Stomach (tissue), 9 donors: Measurements from ENCODE around the gene SPEF1. TPM values are rescaled to one million over a fixed set of nuclear protein-coding genes. Genes with fewer than 3 reads are reported as not detected.

Experiments
- DNase-seq, 2 donors: peaks; one replicate each; pipeline versions ENCODE4 v3.0.0 to v3.0.0-alpha.2; 2013 to 2019
- H3K27ac ChIP-seq, 5 donors: fragments of 200-600 bp in 4 of 5; sonication (generic) in 4 of 5; one replicate each; pipeline ENCODE4 v1.5.1; 2013 to 2019; ENCODE audit warnings: mild to moderate bottlenecking in 1 of 5, moderate library complexity in 1 of 5
- H3K27me3 ChIP-seq, 3 donors: fragments of 200-600 bp; sonication (generic); one replicate each; pipeline ENCODE4 v1.5.1; 2017 to 2019; ENCODE audit warnings: mixed run types in 1 of 3
- H3K36me3 ChIP-seq, 4 donors: fragments of 200-600 bp; sonication (generic); 1 replicate in 3 of 4; 2 replicates in 1 of 4; pipeline ENCODE4 v1.5.1; 2016 to 2019
- H3K4me1 ChIP-seq, 4 donors: fragments of 200-600 bp; sonication (generic); one replicate each; pipeline ENCODE4 v1.5.1; 2016 to 2019
- H3K4me3 ChIP-seq, 4 donors: fragments of 200-600 bp; sonication (generic) in 3 of 4; one replicate each; pipeline ENCODE4 v1.5.1; 2016 to 2019; ENCODE audit warnings: mild to moderate bottlenecking in 1 of 4
- H3K9me3 ChIP-seq, 4 donors: fragments of 200-600 bp; sonication (generic); one replicate each; pipeline ENCODE4 v1.5.1; 2016 to 2019
- CTCF ChIP-seq, 7 experiments: fragments of 450-650 bp in 4 of 7; fragments of 200-600 bp in 3 of 7; sonication (generic) in 3 of 7; IDR thresholded peaks; one replicate each; pipeline ENCODE4 v1.5.1; 2016 to 2019; ENCODE audit warnings: antibody characterized with exemption in 7 of 7, control low read depth in 2 of 7, mild to moderate bottlenecking in 1 of 7
- EP300 ChIP-seq: sonication (generic); formaldehyde crosslinking; IDR thresholded peaks from one replicate; pipeline ENCODE4 v1.6.1; 2017; ENCODE audit warnings: antibody characterized with exemption
- POLR2A ChIP-seq, 4 donors: fragments of 450-650 bp; IDR thresholded peaks; one replicate each; pipeline ENCODE4 v1.6.1; 2016; ENCODE audit warnings: antibody characterized with exemption in 4 of 4, control low read depth in 2 of 4, mild to moderate bottlenecking in 1 of 4, moderate library complexity in 1 of 4
- POLR2AphosphoS5 ChIP-seq, 3 donors: sonication (generic); formaldehyde crosslinking; IDR thresholded peaks; one replicate each; pipeline ENCODE4 v1.6.1; 2016; ENCODE audit warnings: antibody characterized with exemption in 3 of 3
- WGBS, 5 donors: extraction: QIAGEN DNeasy Blood & Tissue Kit in 3 of 5; methylation state at CpG; one replicate each; pipeline versions ENCODE4 v1.1.5 to v1.1.7; 2013 to 2018; 5-methylcytosine and 5-hydroxymethylcytosine counted together
- intact Hi-C: fragments of 100-400 bp; cut with DNase I; formaldehyde crosslinking; loops from one replicate; pipeline ENCODE4 v1.15.1; 2023; ENCODE audit warnings: low total_unique reads
- polyA plus RNA-seq, 3 donors: library from polyadenylated mRNA; stranded (reverse); fragments of 200-250 nt; gene quantifications; one replicate each; pipeline ENCODE4 v1.2.3, GENCODE V29; 2013
- total RNA-seq, 5 donors: library from RNA; depleted of rRNA; stranded (reverse); fragments of >200 nt; gene quantifications; one replicate each; pipeline versions ENCODE4 v1.1.0 to v1.2.3, GENCODE V29; 2014 to 2016
- donor health status: healthy with polysubstance abuse.
- donor health status: Bipolar disorder and iron deficiency.
- donor health status: healthy.

Gene SPEF1
- total and polyA plus RNA-seq, 8 donors = 0.18 to 0.19 TPM; not detected in 6

GRCh38 chr20:3767427-3768341 lies 13.6 kb downstream of the SPEF1 start, which contains the start of gene ADISSP:
Gene ADISSP (minus strand): TSS chr20:3767753. CDS start chr20:3760100, 7,653 bp downstream.
- H3K4me3 ChIP-seq = peak within 1 kb of the TSS; percentile 73 to 88 (median 80)
- 0 to 1% (median 0%) methylated on average over 29 to 80 of the region's 80 CpGs for WGBS, 5 donors
- H3K9me3 ChIP-seq = no peaks in the 10 kb centered on the region
- TF ChIP-seq EP300 (no peak), POLR2A (IDR thresholded peaks at IDR 0.05) (peak in 1 of 4 donors; percentile 22), CTCF (IDR thresholded peaks at IDR 0.05) (no peak), POLR2AphosphoS5 (IDR thresholded peaks at IDR 0.05) (peak; percentile 72 to 91 (median 72))
- peaks cover 26 to 58% (median 50%) of the 10 kb centered on the region in 4 donors for H3K4me1 ChIP-seq
- H3K27ac ChIP-seq = peak within 1 kb of the TSS; percentile 87 to 95 (median 93)
- H3K27me3 ChIP-seq = no peaks in the 10 kb centered on the region
- peak; percentile 99 to 100 for DNase-seq
- no peaks in the 10 kb centered on the region for H3K36me3 ChIP-seq
- intact Hi-C loops = loop anchor here (10.0 kb wide), 1 partner anchor 93 kb away; no protein-coding TSS in a partner anchor

DNA sequence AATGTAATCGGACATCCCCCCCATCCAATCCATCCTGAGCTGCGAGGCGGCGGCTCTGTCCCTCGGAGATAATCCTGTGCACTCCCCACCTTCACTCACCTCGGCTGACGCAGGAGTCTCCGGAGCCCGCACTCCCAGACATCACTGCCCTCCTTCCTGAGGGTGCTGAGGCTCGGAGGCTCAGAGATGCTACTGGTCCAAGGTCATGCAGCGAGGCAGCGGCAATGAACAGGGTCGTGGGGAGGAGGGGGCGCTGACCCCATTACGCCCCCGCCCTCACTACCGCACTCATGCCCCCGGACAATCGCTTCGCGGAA lies 14.2 kb downstream of the SPEF1 start:
- H3K4me3 ChIP-seq = peak overlapping the region; percentile 73 to 88 (median 80)

GRCh38 chr20:3766422-3767109 lies 14.7 kb downstream of the SPEF1 start:
- Histone ChIP-seq H3K27me3 (no peaks in the 10 kb centered on the region), H3K4me3 (peak overlapping the region; percentile 73 to 88 (median 80)), H3K9me3 (no peaks in the 10 kb centered on the region), H3K4me1 (peaks cover 26 to 64% (median 52%) of the 10 kb centered on the region in 4 donors), H3K36me3 (peaks cover 0 to 4% (median 0%) of the 10 kb centered on the region in 4 donors), H3K27ac (peak overlapping the region in 4 of 5 donors; percentile 68 to 95 (median 90))
- TF ChIP-seq POLR2A (IDR thresholded peaks at IDR 0.05) (no peak), POLR2AphosphoS5 (IDR thresholded peaks at IDR 0.05) (no peak), EP300 (no peak), CTCF (IDR thresholded peaks at IDR 0.05) (no peak)
- DNase-seq = no peak
- intact Hi-C loops = loop anchor here (10.0 kb wide), 1 partner anchor 92 kb away; no protein-coding TSS in a partner anchor
- 14 to 25% (median 20%) methylated on average over 9 of the region's 9 CpGs for WGBS, 5 donors

More for the DNA sequence above, 14.2 kb downstream of the SPEF1 start:
- Histone ChIP-seq H3K9me3 (no peaks in the 10 kb centered on the region), H3K27me3 (no peaks in the 10 kb centered on the region), H3K27ac (peak overlapping the region in 4 of 5 donors; percentile 68 to 95 (median 90)), H3K4me1 (peaks cover 26 to 64% (median 50%) of the 10 kb centered on the region in 4 donors), H3K36me3 (no peaks in the 10 kb centered on the region)
- WGBS, 5 donors = 1 to 3% (median 2%) methylated on average over 10 to 21 of the region's 21 CpGs
- TF ChIP-seq POLR2A (IDR thresholded peaks at IDR 0.05) (no peak), CTCF (IDR thresholded peaks at IDR 0.05) (no peak), EP300 (no peak), POLR2AphosphoS5 (IDR thresholded peaks at IDR 0.05) (no peak)
- DNase-seq = peak in 1 of 2 donors; percentile 51
- intact Hi-C loops = loop anchor here (10.0 kb wide), 1 partner anchor 92 kb away; no protein-coding TSS in a partner anchor
